Ascending aorta (tissue), 2 donors: ENCODE data around the gene PSORS1C2. TPM values are rescaled to one million over a fixed set of nuclear protein-coding genes. Genes with fewer than 3 reads are reported as not detected.
A peak's percentile ranks its signal among the peaks of the same experiment; 100 is the strongest.

Experiments used
- DNase-seq, 2 donors: peaks; one replicate each; pipeline ENCODE4 v3.0.0-alpha.2; 2019; ENCODE audit warnings: low spot score in 2 of 2
- H3K27ac ChIP-seq, 2 donors: fragments of 200-600 bp; sonication (generic); one replicate each; pipeline ENCODE4 v1.5.1; 2016 to 2017; ENCODE audit warnings: mild to moderate bottlenecking in 1 of 2
- H3K27me3 ChIP-seq: fragments of 200-600 bp; sonication (generic); one replicate; pipeline ENCODE4 v1.5.1; 2017
- H3K36me3 ChIP-seq, 2 donors: fragments of 200-600 bp; sonication (generic); one replicate each; pipeline ENCODE4 v1.5.1; 2016
- H3K4me1 ChIP-seq, 2 donors: fragments of 200-600 bp; sonication (generic); one replicate each; pipeline ENCODE4 v1.5.1; 2016 to 2017; ENCODE audit warnings: mild to moderate bottlenecking in 1 of 2
- H3K4me3 ChIP-seq, 2 donors: fragments of 200-600 bp; sonication (generic); one replicate each; pipeline ENCODE4 v1.5.1; 2016 to 2017; ENCODE audit warnings: mild to moderate bottlenecking in 1 of 2
- H3K9me3 ChIP-seq, 2 donors: fragments of 200-600 bp; sonication (generic); one replicate each; pipeline ENCODE4 v1.5.1; 2016
- intact Hi-C: fragments of 100-400 bp; cut with DNase I; formaldehyde crosslinking; loops from one replicate; pipeline ENCODE4 v1.15.1; 2023
- total RNA-seq: library from RNA; depleted of rRNA; stranded (reverse); fragments of >200 nt; gene quantifications from one replicate; pipeline ENCODE4 v1.1.0, GENCODE V29; 2016
- TF ChIP-seq, protein P1 (sequence below), 3 experiments: fragments of 200-600 bp in 2 of 3; fragments of 450-650 bp in 1 of 3; sonication (generic) in 2 of 3; IDR thresholded peaks; one replicate each; pipeline ENCODE4 v1.5.1; 2016 to 2019; ENCODE audit warnings: antibody characterized with exemption in 3 of 3, mild to moderate bottlenecking in 1 of 3, moderate library complexity in 1 of 3

The PSORS1C2 gene
- total RNA-seq, 1 donor from 2014 or later = 5.2 TPM

DNA sequence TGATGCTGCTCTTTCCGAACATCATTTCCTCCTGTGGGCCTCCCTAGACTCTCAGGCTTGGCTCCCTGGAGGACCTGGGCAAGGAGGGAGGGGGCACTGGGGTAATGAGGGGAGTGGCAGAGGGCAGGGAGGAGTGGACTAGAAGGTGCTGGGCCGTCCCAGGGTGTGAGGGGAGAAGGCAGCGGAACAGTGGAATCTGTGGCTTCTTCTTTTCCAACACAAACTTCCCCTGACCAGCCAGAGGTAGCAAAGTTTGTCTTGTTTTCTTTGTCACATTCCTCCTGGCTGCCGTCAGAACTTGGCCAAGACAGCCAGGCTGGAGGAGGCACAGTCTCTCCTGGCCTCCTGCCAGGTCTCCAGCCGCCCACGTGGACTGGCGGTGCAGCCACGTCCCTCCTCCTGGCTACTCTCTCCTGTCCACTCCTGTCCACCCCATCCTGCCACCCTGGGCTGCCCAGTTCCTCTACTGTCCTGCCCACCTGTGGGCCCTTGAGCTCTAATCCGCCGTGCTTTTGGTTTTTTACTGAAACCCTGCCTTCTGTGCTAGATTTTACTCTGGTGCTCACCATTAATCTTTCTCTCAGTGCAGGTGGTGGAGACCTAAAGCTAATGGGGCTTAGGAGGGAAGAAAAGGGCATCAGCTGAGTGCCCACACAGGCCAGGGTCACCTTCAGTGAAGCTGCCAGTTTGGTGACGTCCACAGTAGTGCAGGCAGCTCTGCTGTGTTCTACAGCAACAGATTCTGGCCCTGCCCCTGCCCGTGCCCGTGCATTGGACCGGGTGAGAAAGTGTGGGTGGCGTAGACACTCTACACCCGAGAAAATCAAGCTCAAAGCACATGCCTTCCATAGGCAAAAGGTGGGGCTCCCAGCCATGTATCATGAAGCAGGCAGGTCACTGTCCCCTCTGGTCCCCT is 15.8 kb downstream of the PSORS1C2 start:
- H3K27me3 ChIP-seq = no peaks in the 10 kb centered on the region
- DNase-seq = peak in 1 of 2 donors; percentile 78
- no peaks in the 10 kb centered on the region for H3K9me3 ChIP-seq
- TF ChIP-seq, protein P1, sequence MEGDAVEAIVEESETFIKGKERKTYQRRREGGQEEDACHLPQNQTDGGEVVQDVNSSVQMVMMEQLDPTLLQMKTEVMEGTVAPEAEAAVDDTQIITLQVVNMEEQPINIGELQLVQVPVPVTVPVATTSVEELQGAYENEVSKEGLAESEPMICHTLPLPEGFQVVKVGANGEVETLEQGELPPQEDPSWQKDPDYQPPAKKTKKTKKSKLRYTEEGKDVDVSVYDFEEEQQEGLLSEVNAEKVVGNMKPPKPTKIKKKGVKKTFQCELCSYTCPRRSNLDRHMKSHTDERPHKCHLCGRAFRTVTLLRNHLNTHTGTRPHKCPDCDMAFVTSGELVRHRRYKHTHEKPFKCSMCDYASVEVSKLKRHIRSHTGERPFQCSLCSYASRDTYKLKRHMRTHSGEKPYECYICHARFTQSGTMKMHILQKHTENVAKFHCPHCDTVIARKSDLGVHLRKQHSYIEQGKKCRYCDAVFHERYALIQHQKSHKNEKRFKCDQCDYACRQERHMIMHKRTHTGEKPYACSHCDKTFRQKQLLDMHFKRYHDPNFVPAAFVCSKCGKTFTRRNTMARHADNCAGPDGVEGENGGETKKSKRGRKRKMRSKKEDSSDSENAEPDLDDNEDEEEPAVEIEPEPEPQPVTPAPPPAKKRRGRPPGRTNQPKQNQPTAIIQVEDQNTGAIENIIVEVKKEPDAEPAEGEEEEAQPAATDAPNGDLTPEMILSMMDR (IDR thresholded peaks at IDR 0.05) = no peak
- no peaks in the 10 kb centered on the region for H3K36me3 ChIP-seq
- H3K27ac ChIP-seq = peak overlapping the region; percentile 48 to 56
- intact Hi-C loops = no loop called here
- peaks cover 0 to 12% of the 10 kb centered on the region in 2 donors for H3K4me1 ChIP-seq
- no peak overlapping the region for H3K4me3 ChIP-seq

DNA sequence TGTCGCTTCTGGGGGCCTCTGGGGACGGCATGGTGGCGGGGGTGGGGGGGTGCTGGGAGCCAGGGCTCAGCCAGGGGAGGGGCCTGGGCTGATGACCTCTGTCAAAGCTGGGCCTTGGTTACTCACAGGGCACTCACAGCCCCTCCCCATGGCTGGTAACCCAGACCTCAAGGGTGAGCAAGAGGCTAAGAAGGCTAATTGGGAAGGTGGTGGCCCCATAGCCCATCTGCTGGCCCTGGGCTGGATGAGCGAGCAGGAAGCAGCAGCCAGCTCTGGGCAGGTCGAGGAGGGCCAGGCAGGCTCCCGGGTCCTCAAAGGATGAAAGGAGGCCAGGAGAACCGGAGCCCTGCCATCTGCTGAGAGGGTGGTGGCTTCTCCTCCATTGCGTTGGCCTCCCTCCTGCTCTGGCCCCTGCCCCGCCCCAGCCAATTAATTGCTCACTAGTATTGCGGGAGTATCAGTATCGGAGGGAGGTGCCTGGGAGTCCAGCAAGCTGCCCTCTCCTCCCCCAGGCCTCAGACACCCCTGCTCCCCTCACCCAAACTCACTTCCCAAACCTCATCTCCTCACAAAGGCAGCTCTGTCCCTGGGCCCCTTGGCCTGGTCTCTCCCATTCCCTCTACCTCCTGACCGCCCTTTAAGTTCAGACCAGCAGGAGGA is 17.6 kb downstream of the PSORS1C2 start:
- DNase-seq = no peak
- H3K27ac ChIP-seq = no peak overlapping the region
- TF ChIP-seq, protein P1 (IDR thresholded peaks at IDR 0.05) = no peak

DNA sequence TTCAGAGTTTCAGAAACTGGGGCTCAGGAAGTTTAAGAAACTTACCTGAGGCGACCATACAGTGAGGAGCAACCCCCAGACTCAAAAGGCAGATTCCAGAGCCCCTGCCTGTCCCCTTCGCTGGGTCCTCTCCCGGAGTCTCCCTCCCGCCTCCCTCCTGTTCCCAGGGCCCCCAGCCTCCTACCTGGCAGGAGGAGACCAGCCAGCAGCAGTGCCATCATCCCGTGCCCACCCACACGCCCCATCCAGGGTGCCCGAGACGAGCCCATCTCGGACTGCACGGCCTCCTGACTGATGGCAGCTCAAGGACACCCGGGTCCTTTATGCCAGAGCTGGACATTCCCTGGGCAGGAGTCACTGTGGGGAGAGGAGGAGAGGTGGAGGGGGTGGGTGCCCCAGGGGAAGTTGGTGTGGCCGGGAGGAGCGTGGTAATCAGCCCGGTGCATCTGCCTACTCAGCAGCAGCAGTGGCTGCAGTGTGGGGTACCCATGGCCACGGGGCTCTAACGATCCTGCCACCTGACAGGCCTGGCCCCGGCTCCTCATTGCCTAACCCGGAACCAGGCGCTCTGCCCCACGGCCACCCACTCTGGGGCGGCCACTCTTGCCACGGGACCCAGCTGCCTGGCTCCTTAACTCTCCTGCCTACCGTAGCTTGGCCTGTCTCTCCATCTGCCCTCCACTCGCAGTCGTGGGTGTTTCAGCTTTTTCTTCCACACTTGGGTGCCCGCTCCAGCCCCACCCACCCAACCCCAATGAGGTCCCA is 18.5 kb downstream of the PSORS1C2 start, which contains the start of gene CDSN:
Gene CDSN (minus strand): TSS at position 296 of the 765 bp plus-strand sequence. CDS start 27 bp downstream, at position 269.
- H3K4me3 ChIP-seq = no peak within 1 kb of the TSS
- TF ChIP-seq, protein P1 (IDR thresholded peaks at IDR 0.05) = no peak
- intact Hi-C loops = no loop called here
- H3K4me1 ChIP-seq = peaks cover 0 to 14% of the 10 kb centered on the region in 2 donors
- no peak within 1 kb of the TSS for H3K27ac ChIP-seq
- H3K36me3 ChIP-seq = no peaks in the 10 kb centered on the region
- H3K27me3 ChIP-seq = no peaks in the 10 kb centered on the region
- DNase-seq = no peak
- H3K9me3 ChIP-seq = no peaks in the 10 kb centered on the region

More for the DNA sequence above, 17.6 kb downstream of the PSORS1C2 start:
- intact Hi-C loops = no loop called here
- H3K4me1 ChIP-seq = peaks cover 0 to 12% of the 10 kb centered on the region in 2 donors
- no peaks in the 10 kb centered on the region for H3K9me3 ChIP-seq
- no peak overlapping the region for H3K4me3 ChIP-seq
- H3K36me3 ChIP-seq = no peaks in the 10 kb centered on the region
- no peaks in the 10 kb centered on the region for H3K27me3 ChIP-seq

DNA sequence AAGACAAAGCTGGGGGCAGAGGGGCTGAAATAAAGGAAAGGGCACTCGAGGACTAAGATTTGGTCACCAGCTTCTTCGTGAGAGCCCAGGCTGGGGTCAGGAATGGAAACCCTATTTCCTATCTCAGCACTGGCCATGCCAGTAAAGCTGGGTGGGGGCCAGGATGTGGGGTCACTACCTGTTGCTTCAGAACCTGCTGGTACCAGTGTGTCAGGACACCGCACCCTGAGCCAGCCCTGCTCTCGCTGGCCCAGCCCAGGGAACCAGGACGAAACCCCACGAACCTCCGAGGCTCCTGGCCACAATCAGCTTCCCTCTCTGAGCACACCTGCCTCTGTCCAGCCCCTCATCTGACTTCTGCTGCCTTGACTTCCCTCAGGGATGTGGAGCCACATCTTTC is 20.7 kb downstream of the PSORS1C2 start:
- DNase-seq = no peak
- Histone ChIP-seq H3K36me3 (no peaks in the 10 kb centered on the region), H3K27me3 (no peaks in the 10 kb centered on the region), H3K4me1 (peaks cover 0 to 29% of the 10 kb centered on the region in 2 donors), H3K9me3 (no peaks in the 10 kb centered on the region), H3K27ac (no peak overlapping the region), H3K4me3 (no peak overlapping the region)
- intact Hi-C loops = no loop called here
- TF ChIP-seq, protein P1 (IDR thresholded peaks at IDR 0.05) = no peak

DNA sequence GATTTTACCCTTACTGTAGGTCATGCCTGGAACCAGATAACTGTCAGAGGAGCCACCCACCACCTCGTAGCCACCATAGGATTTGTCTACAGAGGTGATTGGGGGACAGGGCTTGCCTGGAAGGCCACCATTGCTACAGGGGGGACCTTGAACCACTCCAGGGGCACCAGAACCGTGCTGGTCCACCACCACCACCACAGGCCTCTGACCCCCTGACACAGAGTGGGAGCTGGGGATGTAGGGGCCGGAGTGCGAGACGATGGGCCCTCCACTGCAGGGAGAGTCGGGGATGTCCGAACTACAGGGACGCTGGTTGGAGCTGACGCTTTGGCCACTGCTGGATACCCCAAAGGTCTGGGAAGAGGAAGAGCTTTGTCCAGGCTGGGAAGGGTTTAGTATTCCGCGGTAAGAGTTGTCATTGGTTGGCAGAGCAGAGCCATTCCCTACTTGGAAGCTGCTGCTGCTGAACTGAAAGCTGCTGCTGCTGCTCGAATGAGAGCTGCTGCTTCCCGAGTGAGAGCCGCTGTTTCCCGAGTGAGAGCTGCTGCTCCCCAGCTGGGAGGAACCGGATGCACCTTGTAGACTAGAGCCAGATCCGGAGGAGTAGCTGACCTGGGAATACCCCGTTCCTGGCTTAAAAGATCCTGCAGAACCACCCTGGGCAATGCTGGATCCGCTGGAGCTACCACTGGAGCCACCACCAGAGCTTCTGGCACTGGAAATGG is 22.0 kb downstream of the PSORS1C2 start:
- DNase-seq = no peak
- Histone ChIP-seq H3K9me3 (no peaks in the 10 kb centered on the region), H3K4me1 (peaks cover 0 to 17% of the 10 kb centered on the region in 2 donors), H3K27me3 (no peaks in the 10 kb centered on the region), H3K27ac (no peak overlapping the region), H3K4me3 (peak overlapping the region in 1 of 2 donors; percentile 6), H3K36me3 (no peaks in the 10 kb centered on the region)
- intact Hi-C loops = no loop called here
- TF ChIP-seq, protein P1 (IDR thresholded peaks at IDR 0.05) = no peak
